ENCODE data around the gene SFT2D1.
"Not testable (repeated sequence)": the region's sequence is repeated elsewhere in the genome, so short reads cannot be mapped to it uniquely, and the experiment has no call there.

SFT2D1 gene

DNA sequence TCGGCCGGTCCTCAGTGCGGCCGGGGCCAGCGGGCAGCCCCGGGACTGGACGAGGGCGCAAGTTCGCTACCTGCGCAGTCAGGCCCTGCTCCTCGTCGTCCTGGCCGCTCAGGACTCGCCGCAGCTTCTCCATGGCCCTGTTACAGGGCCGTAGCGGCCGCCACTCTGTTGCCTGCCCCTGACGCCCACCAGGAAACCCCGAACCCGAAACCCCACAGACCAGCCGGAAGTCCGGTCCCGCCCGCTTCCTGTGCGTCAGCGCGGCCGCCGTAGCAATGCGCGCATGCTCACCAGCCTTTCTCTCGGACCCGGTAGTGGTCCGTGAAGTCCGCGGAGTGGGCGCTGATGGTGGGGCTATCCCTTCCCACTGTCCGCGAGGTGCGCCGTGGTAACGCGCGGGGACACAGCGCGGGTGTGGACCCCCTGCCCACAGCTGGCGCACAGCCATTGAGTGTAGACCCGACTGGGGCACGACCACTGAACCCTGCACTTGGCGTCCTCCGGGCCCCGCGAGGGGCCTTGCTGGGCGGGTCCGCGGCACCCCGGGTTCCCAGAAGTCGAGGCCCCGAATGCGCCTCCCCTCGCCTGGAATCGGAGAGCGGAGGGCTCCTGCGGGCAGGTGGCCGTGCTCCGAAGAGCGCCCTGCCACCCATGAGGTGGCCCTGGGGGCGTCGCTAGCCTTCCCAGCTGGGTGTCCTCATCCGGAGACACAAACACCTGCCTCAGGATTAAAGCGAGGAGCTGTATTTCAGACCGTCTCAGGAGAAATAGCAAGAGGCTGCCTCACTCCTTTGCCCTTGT lies at the start of gene SFT2D1:
Gene SFT2D1 (minus strand): TSS at position 197 of the 801 bp plus-strand sequence. CDS start 64 bp downstream, at position 133.
- peak; percentile 80 for DNase-seq

DNA sequence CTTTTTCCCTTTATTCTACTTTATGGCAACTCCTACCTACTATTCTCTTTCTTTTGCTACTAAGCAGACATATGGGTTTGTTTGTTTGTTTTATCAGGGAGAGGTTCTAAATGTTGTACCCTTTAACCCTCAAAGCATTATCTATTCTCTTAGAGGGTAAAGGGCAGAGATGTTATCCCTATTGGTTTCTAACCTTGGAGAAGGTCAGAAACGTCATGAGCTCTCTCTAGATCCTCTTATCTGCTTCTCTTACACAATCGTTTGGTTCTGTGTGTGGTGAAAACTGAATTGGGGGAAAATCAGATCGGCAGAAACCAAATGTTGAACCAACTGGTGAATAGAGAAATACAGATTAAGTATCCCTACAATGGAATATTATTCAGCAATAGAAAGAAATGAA lies 46.8 kb upstream of the SFT2D1 start:
- no peak for DNase-seq

DNA sequence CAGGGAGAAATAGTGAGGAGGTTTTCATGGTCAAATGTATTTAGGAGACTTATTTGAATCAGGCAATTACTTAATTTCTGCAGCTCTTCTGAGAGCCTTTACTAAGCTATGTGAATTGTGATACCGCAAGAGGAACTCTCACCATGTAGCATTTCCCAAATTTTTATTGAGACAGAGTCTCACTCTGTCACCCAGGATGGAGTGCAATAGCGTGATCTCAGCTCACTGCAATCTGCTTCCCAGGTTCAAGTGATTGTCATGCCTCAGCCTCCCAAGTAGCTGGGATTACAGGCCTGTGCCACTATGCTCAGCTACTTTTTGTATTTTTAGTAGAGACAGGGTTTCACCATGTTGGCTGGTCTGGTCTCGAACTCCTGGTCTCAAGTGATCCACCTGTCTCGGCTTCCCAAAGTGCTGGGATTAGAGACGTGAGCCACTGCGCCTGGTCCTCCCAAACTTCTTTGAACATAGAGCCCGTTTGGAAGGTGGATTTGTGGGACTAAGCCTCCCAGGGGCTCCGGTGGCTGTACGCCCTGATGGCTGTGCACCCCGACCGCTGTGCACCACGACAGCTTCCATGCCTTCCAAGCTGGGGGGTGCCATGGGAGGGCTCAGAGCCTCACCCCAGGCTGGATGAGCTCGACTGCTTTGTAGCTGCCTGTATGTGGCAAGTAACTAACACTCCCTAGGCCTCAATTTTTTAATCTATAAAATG lies 46.1 kb upstream of the SFT2D1 start:
- no peak for DNase-seq

DNA sequence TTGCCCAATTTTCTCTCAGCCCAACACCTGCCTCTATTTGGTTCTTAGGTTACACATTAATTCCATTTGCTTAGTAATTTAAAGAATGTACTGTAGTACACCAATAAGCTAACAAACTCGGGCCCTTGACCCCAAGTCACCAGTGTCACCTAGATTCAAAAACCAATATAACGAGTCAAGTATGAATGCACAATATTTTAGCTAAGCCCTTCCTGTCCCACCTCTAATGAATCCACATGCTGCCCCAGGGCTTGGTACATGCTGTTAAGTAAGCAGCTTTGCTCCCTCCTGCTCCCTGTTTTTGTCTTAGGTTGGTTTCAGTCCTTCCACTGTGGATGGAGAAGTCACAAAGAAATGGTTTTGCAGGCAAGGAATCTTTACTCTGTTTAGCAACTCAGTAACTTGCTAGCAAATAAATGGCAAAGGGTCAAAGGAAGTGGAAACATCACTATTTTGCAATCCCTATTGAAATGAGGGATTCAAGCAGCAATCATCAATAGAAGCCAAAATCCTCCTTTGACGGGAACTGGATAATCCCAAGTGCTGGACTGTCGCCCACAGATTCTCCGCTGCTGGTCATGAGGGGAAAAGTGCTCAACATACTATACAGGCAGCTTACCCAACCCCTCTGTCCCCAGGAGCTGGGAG lies 45.4 kb upstream of the SFT2D1 start:
- DNase-seq: no peak

DNA sequence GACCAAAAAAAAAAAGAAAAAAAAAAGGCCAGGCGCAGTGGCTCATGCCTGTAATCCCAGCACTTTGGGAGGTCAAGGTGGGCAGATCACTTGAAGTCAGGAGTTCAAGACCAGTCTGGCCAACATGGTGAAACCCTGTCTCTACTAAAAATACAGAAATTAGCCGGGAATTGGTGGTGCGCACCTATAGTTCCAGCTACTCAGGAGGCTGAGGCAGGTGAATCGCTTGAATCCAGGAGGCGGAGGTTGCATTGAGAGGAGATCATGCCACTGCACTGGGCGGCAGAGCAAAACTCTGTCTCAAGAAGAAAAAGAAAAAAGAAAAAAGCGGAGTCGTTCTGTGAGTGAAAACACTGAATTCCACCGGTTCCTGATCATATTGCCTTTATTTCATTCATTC lies 44.8 kb upstream of the SFT2D1 start:
- not testable (repeated sequence) for DNase-seq

DNA sequence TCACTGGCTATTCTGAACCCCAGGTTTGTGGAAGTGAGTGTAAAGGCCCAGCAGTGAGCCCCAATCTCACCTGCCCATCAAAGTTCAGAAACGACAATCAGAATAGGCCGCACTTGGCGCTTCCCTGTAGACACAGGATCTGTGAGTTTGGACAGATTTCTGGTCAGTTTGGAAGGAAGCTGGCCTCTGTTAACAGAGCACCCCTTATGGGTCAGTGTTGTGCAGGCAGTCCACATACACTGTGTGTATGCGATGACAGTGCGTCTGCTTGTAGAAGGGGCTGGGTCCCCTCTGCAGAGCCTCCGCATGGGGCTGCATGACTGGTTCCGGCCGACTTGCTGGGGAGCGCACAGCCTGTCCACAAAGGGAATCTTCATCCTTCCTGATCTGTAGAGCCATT lies 43.8 kb upstream of the SFT2D1 start:
- DNase-seq: no peak

DNA sequence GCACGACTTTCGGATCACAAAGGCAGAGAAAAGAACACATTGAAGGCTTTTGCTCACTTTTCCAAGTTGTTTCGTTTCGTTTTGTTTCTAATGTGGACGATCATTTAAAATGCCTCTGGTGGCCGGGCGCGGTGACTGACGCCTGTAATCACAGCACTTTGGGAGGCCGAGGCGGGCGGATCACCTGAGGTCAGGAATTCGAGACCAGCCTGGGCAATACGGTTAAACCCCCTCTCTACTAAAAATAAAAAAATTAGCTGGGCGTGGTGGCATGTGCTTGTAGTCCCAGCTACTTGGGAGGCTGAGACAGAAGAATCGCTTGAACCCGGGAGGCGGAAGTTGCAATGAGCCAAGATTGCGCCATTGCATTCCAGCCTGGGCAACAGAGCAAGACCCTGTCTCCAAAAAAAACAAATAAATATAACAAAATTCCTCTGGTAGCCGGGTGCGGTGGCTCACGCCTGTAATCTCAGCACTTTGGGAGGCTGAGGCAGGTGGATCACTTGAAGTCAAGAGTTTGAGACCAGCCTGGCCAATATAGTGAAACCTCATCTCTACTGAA lies 41.5 kb upstream of the SFT2D1 start:
- not testable (repeated sequence) for DNase-seq

DNA sequence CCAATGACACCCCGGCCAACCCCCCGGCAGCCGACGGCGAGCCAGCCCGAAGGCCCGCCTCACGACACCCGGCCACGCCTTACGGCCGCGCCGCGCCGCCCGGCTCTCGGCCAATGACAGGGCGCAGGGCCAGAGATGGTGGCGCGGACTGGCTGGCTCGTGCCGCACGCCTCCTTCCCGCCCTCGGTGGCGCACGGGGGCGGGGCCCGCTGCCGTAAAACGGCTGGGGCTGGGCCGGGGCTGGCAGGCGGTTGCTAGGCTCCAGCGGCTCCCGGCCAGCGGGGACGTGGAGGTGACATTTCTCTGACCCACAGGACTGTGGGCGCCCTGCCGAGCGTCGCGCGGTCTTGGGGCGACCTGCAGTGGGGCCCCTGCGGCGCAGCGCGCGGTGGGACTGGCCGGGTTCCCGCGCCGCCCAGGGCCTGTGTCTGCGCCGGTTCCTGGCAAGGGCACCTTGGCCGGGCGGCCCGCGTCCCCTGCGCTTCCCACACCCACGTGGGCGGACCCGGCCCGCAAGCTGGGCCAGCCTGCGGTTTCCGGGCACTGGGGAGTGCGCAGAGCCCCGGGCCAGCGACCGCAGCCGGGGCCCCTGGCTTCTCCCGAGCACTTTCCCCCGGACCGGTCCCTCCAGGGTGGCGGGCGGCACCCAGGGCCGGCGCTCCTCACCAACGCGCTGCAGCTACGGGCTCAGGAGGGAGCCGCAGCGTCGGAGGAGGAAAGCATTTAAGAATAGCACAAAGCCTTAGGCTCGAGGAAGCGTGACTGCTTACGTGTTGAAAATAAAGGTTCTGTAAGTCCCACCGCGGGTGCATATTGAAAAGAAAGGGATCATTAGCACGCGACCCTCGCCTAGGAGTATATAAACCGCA lies 40.8 kb upstream of the SFT2D1 start, which contains the start of gene MPC1:
Gene MPC1 (minus strand): TSS at position 8 of the 869 bp plus-strand sequence. CDS start 64 bp downstream, outside the sequence.
- DNase-seq: peak; percentile 87

DNA sequence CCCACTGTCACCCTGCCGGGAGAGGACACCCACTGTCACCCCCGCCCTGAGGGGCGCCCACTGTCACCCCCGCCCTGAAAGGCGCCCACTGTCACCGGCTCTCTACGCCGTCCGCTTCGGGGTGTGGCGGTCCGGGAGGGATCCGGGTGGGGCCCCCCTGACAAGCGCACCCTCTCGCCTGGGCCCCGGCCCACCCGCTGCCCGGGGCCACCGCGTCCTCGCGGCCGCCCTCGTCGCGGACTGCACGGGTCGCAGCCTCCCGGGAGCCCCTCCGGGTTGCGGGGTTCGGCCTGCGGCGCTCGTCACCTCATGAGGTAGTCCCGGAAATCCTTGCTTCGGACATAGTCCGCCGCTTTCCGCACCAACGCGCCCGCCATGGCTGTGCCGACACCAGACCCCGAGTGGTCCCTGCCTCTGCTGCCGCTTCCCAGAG lies 40.2 kb upstream of the SFT2D1 start:
- DNase-seq: no peak

DNA sequence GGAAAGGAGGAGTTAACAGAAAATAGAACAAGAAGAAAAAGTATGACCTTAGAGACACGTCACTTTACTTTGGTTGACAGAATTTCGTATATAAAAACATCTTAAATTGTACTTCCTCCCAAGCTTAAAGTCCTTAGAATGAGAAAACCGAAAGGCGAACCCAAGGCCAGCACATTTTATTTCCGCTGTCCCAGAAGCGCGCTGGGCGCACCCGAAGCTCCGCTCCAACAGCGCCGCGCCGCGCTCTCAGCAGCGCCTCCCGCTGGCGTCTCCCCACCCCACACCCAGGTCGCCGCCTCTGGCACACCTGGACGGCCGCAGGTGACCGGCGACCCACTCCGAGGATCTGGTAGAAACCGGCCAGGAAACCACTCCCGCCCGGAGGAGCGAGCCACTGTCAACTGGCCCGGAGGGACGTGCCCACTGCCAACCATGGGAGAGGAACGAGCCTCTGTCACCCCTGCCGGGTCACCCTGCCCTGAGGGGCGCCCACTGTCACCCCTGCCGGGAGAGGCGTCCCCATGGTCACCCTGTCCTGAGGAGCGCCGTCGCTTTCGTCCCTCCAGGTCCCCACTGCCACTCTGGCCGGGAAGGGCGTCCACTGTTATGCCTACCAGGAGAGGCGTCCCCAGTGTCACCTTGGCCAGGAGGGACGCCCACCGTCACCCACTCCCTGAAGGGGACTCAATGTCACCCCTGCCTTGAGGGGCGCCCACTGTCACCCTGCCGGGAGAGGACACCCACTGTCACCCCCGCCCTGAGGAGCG lies 39.6 kb upstream of the SFT2D1 start:
- DNase-seq: peak; percentile 50

DNA sequence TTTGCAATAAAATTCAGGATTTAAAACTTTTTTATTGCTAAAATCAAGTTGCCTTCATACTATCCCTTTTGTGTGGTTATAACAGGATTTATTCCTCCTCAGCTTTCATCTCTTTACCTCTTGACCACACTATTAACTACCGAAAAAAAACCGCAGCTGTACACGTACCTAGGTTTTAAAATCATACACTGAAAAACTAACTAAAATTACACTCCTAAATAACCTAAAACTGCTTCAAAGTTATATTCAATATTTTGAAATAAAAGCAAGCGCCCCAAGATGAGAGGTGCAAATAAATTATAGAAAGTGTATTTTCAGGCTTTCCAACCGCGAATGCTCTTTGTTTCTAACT lies 39.0 kb upstream of the SFT2D1 start:
- DNase-seq: no peak

DNA sequence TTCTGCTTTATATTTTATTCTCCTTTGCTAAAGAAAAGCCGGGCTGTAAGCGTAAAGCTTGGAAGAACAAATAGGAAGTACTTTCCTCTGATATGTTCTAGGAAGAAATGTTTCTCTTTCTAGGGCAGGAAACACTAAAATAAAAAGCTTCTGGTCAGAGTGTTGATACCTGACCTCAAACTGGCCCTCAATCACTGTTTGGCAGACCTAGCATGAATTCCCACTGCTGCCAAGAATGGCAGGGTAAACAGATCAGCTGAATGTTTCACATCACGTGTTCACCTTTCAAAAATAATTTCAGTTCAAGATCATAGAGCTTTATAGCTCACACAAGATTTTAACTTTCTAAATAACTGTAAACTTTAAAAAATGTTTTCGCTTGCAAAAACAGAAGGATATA lies 37.5 kb upstream of the SFT2D1 start:
- no peak for DNase-seq

DNA sequence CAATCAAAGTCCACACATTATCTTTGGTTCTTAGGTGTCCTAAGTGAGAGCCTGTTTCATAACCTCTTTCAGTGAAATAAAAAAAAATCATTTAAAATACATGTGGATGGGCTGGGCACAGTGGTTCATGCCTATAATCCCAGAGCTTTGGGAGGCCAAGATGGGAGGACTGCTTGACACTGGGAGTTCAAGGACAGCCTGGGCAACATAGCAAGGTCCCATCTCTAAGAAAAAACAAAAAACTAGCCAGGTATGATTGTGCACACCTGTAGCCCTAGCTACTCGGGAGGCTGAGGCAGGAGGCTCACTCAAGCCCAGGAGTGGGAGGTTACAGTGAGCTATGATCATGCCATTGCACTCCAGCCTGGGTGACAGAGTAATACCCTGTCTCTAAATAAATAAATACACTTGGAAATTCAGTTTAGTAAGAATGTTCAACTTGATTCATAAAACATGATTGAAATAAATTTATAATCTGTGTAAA lies 36.8 kb upstream of the SFT2D1 start:
- DNase-seq: no peak

DNA sequence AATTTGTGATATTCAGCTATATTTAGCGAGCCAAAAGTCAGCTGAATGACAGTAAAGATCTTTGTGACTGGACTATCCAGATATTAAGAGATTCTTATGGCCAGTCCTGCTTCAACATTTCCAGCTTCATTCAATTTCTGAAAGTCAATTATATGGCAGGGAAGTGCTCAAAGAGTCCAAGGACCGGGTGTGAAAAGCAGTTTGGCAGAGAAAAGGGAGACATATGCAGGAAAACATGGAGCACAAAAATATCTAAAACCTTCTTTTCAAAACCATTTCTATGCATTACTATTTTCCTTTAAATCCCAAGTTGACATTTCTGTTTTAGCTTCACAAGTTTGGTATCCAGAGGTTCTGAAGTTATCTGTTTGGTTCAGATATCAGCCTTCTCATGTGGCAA lies 35.4 kb upstream of the SFT2D1 start:
- DNase-seq: no peak

DNA sequence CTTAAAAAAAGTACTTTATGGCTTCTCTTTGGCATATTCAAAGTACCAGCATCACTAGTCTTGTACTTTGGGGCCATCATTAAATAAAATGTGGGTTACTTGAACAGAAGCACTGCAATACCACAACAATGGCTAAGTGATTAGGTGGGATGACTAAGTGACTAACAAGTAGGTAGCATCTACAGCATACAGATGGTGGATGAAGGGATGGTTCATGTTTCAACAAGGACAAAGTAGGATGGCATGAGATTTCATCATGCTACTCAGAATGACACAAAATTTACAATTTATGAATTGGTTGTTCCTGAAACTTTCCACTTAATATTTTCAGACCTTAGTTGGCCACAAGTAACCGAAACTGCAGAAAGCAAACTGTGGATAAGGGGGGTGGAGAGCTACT lies 32.7 kb upstream of the SFT2D1 start:
- no peak for DNase-seq

DNA sequence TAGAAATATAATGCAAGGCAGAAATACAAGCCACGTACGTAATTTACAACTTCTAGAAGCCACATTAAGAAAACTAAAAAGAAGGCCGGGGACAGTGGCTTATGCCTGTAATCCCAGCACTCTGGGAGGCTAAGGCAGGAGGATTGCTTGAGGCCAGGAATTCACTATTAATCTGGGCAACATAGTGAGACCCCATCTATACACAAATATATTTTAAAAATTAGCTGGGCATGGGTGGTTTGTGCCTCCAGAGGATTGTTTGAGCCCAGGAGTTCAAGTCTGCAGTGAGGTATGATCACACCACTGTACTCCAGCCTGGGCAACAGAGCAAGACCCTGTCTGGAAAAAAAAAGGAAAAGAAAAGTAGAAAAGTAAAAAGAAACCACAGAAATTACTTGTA lies 28.1 kb upstream of the SFT2D1 start:
- no peak for DNase-seq

DNA sequence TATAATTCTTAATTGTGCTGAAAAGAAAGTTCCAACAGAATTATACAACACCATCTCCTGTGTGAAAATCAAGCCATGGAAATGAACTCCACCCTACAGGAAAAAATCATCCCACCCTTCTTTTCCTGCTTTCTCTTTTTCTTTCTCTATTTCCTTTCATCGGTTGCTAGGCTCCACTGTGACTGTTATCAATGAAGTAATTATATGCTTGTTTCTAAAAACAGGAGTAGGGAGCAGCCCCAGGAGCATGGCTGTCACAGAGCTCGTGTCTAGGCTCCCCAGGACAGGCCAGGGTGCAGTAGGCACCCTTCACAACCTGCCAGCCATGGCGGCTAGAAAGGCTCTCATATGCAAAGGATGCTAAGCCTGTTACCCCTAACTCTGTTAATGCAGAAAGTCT lies 27.4 kb upstream of the SFT2D1 start:
- no peak for DNase-seq

DNA sequence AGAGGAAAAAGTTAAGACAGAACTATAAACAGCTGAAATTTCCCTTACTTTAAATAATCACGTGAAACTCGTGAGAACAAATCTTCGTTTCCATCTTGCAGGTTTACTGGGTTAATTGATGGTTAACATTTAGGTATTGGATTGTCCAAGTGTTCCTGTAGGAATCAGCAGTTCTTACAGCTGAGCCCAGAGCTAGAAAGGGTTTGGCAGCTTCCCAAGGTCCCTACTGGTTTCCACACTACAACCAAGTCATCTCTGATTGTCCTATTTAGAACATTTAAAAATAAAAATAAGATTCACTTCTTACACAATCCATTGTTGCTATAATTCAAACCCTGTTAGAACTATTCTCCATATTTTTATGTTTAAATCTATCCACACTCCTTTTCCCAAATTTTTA lies 24.6 kb upstream of the SFT2D1 start:
- no peak for DNase-seq

DNA sequence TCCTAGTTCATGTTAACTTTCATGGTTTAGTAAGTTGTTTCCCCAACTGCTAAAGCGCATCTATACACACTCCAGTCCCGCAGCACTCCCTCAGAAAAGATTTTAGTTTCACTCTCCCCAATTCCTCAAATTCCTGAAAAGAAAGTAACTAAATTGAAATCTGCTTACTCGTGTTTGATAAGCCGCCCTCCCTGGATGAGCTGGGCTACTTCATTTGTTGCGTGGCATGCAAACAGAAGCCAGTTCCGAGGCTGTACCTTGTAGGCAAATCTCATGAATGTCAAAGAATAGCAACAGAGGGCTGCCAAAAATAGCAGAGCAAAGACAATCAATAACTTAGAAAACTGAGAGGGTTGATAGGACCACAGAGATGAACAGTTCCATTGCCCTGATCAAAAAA lies 23.5 kb upstream of the SFT2D1 start:
- DNase-seq: no peak

DNA sequence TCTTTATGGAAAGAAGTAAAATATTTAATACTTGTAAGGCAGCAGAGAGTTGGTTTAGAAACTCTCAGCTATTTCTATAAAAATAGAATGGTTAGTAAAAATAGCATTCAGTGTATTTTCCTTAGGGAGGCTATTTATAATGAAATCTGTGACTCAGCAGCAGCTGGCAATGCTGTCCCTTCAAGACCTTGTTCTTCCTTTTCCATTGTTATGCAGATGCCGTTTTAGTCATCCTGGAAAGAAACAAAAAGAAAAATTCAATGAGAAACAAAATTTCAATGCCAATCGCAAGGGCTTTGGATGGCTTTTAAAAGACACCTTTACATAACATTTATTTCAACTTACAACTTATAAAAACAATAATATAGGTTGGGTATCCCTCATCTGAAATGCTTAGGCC lies 22.9 kb upstream of the SFT2D1 start:
- DNase-seq: no peak

DNA sequence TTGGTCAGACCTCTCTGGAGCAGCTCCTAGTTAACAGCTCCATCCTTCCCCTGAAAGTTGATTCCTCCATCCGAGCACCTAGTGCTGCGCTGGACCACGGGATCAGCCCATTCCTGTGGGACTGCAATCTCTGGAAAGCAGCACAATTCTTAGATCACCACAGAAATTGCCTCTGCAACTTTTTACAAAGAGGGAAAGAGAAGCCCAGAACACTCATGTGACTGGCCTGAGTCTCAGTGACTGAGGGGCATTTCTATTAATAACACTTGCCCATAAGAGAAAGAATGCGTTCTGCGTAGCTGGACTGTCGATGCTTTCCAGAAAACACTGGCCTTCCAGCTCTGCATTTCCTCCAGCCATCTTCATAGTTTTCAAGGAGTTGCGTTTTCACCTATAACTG lies 22.1 kb upstream of the SFT2D1 start:
- no peak for DNase-seq

DNA sequence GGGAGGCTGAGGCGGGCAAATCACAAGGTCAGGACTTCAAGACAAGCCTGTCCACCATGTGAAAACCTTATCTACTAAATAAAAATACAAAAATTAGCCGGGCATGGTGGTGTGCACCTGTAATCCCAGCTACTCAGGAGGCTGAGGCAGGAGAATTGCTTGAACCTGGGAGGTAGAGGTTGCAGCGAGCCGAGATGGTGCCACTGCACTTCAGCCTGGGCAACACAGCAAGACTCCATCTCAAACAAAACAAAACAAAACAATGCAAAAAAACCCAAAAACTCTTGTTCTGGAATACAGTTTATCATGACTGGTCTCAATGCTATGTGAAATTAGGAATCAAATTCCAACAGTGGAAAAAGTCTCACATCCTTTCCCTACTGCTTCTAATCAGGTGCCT lies 20.1 kb upstream of the SFT2D1 start:
- not testable (repeated sequence) for DNase-seq
